Progenitor cell of endocrine pancreas (in vitro differentiated cells): ENCODE results near the gene LMNB1. TPM values are rescaled to one million over a fixed set of nuclear protein-coding genes. Genes with fewer than 3 reads are reported as not detected.

ENCODE experiments used
- DNase-seq: peaks from one replicate; pipeline ENCODE4 v3.0.0; 2021; ENCODE audit warnings: low spot score; ENCODE audit not compliant: unreplicated experiment
- H3K27ac Mint-ChIP-seq: 2 replicates; pipeline ENCODE4 v1.8.0; 2021; ENCODE audit warnings: mild to moderate bottlenecking, moderate library complexity, mixed read lengths
- H3K27me3 Mint-ChIP-seq: 2 replicates; pipeline ENCODE4 v1.8.0; 2021; ENCODE audit warnings: mixed read lengths
- H3K36me3 Mint-ChIP-seq: 2 replicates; pipeline ENCODE4 v1.8.0; 2022; ENCODE audit warnings: mixed read lengths; ENCODE audit not compliant: insufficient read depth
- H3K4me1 Mint-ChIP-seq: 2 replicates; pipeline ENCODE4 v1.8.0; 2021; ENCODE audit warnings: low read depth, mixed read lengths
- H3K4me3 Mint-ChIP-seq: 2 replicates; pipeline ENCODE4 v1.8.0; 2021; ENCODE audit warnings: low read depth, mild to moderate bottlenecking, moderate library complexity, mixed read lengths
- H3K9me3 Mint-ChIP-seq: 2 replicates; pipeline ENCODE4 v1.8.0; 2021; ENCODE audit warnings: low read depth, mixed read lengths
- total RNA-seq: library from RNA; stranded (reverse); gene quantifications from 2 replicates; pipeline ENCODE4 v1.2.1, GENCODE V29; 2021
- TF ChIP-seq, protein P1 (sequence below): fragments of 200-600 bp; sonication (generic); IDR thresholded peaks from one replicate; pipeline ENCODE4 v1.5.0; 2021; ENCODE audit warnings: antibody characterized with exemption, mild to moderate bottlenecking; ENCODE audit not compliant: unreplicated experiment

Gene LMNB1
- total RNA-seq, 1 donor from 2014 or later: 152 TPM

DNA sequence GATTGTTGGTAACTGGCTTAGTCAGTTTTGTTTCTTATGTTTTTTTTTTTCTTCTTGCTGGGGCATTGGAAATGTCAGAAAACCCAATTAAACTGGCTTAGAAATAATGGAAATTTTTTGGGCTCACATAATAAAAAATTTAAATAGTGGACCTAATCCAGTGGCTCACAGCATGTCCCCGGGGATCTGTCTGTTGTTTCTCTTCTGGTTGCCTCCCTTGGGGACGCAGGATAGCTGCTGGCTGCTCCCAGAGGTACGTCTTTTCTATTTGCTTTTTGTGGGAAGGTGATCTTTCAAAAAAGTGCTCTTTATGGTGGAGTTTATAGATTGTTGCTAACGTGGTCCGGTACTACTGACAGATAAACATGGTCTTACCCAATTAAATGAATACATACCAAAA, 52.2 kb downstream of the LMNB1 start:
- H3K4me1 Mint-ChIP-seq: peaks cover 2% of the 10 kb centered on the region
- peak overlapping the region; percentile 26 for H3K27ac Mint-ChIP-seq
- H3K4me3 Mint-ChIP-seq: no peak overlapping the region
- TF ChIP-seq, protein P1, sequence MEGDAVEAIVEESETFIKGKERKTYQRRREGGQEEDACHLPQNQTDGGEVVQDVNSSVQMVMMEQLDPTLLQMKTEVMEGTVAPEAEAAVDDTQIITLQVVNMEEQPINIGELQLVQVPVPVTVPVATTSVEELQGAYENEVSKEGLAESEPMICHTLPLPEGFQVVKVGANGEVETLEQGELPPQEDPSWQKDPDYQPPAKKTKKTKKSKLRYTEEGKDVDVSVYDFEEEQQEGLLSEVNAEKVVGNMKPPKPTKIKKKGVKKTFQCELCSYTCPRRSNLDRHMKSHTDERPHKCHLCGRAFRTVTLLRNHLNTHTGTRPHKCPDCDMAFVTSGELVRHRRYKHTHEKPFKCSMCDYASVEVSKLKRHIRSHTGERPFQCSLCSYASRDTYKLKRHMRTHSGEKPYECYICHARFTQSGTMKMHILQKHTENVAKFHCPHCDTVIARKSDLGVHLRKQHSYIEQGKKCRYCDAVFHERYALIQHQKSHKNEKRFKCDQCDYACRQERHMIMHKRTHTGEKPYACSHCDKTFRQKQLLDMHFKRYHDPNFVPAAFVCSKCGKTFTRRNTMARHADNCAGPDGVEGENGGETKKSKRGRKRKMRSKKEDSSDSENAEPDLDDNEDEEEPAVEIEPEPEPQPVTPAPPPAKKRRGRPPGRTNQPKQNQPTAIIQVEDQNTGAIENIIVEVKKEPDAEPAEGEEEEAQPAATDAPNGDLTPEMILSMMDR: no peak
- DNase-seq: no peak
- no peaks in the 10 kb centered on the region for H3K9me3 Mint-ChIP-seq
- no peaks in the 10 kb centered on the region for H3K27me3 Mint-ChIP-seq
- peaks cover 32% of the 10 kb centered on the region for H3K36me3 Mint-ChIP-seq

DNA sequence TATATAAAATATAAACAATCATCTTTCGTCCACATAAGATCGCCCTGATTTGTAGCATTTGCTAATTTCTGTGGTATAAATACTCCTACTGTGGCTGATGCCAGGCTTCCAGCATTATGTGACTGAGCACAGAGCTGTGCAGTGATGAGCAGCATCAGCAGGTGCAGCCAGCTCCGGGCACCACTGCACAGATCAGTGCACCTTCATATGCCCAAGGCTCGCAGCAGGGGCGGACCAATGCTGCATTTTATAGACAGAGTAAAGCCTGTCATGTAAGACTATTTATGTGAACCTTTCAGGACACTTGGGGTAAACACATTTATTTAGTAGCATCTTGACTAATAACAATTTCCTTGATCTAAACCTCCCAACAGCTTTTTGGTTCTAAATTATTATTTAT, 53.1 kb downstream of the LMNB1 start:
- DNase-seq: no peak
- TF ChIP-seq, protein P1: no peak
- no peaks in the 10 kb centered on the region for H3K27me3 Mint-ChIP-seq
- H3K4me1 Mint-ChIP-seq: peaks cover 2% of the 10 kb centered on the region
- H3K36me3 Mint-ChIP-seq: peaks cover 35% of the 10 kb centered on the region
- H3K27ac Mint-ChIP-seq: peak overlapping the region; percentile 84
- H3K4me3 Mint-ChIP-seq: no peak overlapping the region
- no peaks in the 10 kb centered on the region for H3K9me3 Mint-ChIP-seq

DNA sequence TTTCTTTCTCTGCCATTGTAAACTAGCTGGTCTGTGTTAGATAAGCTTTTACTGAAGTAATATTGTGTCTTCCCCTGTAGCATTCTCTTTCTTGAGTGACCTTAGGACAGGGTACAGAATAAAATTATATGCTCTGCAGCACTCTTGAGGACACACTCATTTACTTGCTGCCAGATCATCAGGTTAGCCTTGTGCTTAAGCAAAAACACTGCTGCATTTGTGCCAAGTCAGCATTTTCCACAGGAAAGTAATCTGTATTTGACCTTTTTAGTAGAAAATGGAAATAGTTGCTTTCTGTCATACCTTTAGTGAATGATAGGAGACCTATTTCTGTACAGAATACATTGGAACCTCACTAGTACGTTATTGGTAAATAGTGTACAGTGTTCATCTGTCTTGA, 54.2 kb downstream of the LMNB1 start:
- no peak overlapping the region for H3K4me3 Mint-ChIP-seq
- peaks cover 2% of the 10 kb centered on the region for H3K4me1 Mint-ChIP-seq
- no peak overlapping the region for H3K27ac Mint-ChIP-seq
- no peaks in the 10 kb centered on the region for H3K9me3 Mint-ChIP-seq
- TF ChIP-seq, protein P1: no peak
- H3K27me3 Mint-ChIP-seq: no peaks in the 10 kb centered on the region
- DNase-seq: no peak
- H3K36me3 Mint-ChIP-seq: peaks cover 40% of the 10 kb centered on the region

DNA sequence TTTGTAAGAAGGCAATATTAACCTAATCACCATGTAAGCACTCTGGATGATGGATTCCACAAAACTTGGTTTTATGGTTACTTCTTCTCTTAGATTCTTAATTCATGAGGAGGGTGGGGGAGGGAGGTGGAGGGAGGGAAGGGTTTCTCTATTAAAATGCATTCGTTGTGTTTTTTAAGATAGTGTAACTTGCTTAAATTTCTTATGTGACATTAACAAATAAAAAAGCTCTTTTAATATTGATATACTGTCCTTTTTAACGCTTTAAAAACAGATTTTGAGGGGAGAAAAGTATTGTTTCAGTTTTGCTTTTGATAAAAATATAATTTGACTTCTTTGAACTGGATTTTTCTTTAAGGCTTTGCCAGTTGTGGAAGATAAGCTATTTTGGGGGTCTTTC, 59.8 kb downstream of the LMNB1 start:
- H3K9me3 Mint-ChIP-seq: no peaks in the 10 kb centered on the region
- H3K4me1 Mint-ChIP-seq: peaks cover 5% of the 10 kb centered on the region
- peaks cover 13% of the 10 kb centered on the region for H3K27me3 Mint-ChIP-seq
- TF ChIP-seq, protein P1: no peak
- DNase-seq: no peak
- H3K4me3 Mint-ChIP-seq: no peak overlapping the region
- peaks cover 37% of the 10 kb centered on the region for H3K36me3 Mint-ChIP-seq
- no peak overlapping the region for H3K27ac Mint-ChIP-seq

DNA sequence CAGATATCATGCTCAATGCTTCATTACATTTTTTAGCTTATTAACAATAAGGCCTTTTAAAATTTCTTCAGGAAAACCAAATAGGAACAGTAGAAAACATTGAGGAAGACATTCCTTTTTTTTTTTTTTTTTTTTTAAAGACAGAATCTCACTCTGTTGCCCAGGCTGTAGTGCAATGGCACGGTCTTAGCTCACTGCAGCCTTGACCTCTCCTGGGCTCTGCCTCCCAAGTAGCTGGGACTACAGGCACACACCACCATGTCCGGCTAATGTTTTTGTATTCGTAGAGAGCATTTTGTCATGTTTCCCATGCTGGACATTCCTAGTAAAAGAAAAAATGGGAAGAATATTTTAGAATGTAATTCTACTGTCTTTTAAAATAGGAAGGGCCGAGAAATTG, 60.3 kb downstream of the LMNB1 start:
- no peaks in the 10 kb centered on the region for H3K9me3 Mint-ChIP-seq
- peaks cover 37% of the 10 kb centered on the region for H3K36me3 Mint-ChIP-seq
- peaks cover 18% of the 10 kb centered on the region for H3K27me3 Mint-ChIP-seq
- TF ChIP-seq, protein P1: no peak
- no peak for DNase-seq
- no peak overlapping the region for H3K27ac Mint-ChIP-seq
- peaks cover 5% of the 10 kb centered on the region for H3K4me1 Mint-ChIP-seq
- H3K4me3 Mint-ChIP-seq: no peak overlapping the region
